Stimulated activated CD8-positive, alpha-beta memory T cell treated with anti-CD3 and anti-CD28 coated beads, Interleukin-12 subunit alpha, Interleukin-12 subunit beta, amount 100 ng/mL, for 24 hours (primary cell): ENCODE measurements around the gene HSD17B11.
"Not testable (repeated sequence)": the region's sequence is repeated elsewhere in the genome, so short reads cannot be mapped to it uniquely, and the experiment has no call there.

Experiments used
- DNase-seq: peaks from one replicate; pipeline ENCODE4 v3.0.0-alpha.2; 2020; ENCODE audit errors: extremely low read depth

Gene HSD17B11

GRCh38 chr4:87306056-87306455, 84.9 kb downstream of the HSD17B11 start:
- no peak for DNase-seq

DNA sequence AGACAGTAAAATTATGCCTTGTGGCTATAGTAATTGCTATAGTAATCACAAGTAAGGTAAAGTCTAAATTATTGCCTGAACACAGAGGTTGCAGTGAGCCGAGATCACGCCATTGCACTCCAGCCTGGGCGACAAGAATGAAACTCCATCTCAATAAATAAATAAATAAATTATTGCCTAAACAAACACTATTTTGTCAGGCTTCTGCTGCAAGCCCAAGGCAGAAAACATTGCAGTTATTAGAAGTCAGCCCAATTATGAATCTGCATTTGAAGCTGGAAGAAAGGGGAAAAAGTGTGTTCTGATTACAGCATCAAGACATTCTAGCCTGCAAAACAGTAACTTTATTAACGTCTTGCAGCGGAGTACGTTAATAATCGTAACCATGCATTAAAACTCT, 85.4 kb downstream of the HSD17B11 start:
- DNase-seq = no peak

GRCh38 chr4:87304745-87305432, 86.1 kb downstream of the HSD17B11 start:
- no peak for DNase-seq

- DNase-seq = no peak
Measured at GRCh38 chr4:87299898-87300297, 91.1 kb downstream of the HSD17B11 start.

DNA sequence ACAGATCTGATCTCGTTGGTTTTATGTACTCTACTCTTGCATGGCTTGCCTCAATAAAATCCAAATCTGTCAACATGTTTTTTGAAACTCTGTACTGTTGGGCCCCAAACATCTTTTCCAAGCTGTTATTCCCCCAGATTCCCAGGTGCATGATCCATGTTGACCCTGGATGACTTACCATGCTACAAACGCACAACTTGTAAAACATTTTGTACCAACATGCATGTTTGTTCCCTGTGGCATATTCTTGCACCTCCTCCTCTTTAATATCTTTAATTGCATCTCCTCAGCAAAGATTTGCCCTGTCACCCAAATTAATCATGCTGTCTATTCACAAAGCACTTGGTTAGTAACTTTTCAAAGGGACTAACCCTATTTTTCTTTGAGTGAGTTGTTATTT, 92.6 kb downstream of the HSD17B11 start:
- no peak for DNase-seq

DNA sequence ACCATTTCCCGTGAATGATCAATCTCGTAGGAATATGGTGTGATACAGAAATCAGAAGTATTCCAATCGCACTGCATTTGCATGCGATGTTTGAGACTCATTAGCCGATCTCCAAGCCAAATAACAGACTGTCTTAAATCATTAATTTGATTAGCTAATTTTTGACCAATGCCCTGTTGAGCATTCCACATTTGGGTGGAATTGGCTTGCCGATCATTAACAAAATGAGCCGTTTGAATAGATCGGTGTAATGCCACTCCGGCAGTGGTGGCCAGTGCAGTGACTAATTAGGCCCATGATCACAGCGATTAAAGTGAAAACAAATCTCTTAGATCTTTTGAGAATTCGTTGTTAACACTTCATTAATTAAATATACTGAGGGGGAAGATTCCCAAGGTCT, 96.1 kb downstream of the HSD17B11 start:
- not testable (repeated sequence) for DNase-seq

GRCh38 chr4:87293889-87294288, 97.1 kb downstream of the HSD17B11 start:
- not testable (repeated sequence) for DNase-seq

GRCh38 chr4:87286970-87287369, 104.0 kb downstream of the HSD17B11 start:
- DNase-seq = no peak
